HS-27A (cell line): Measurements from ENCODE around the gene CLPTM1.
A peak's percentile ranks its signal among the peaks of the same experiment; 100 is the strongest.
"Not testable (repeated sequence)": the region's sequence is repeated elsewhere in the genome, so short reads cannot be mapped to it uniquely, and the experiment has no call there.

Experiments used
- DNase-seq: peaks from one replicate; pipeline ENCODE4 v3.0.0-alpha.2; 2012; ENCODE audit warnings: low read depth, missing footprints

CLPTM1 gene

GRCh38 chr19:44974857-44975256, 19.7 kb downstream of the CLPTM1 start:
- no peak for DNase-seq

DNA sequence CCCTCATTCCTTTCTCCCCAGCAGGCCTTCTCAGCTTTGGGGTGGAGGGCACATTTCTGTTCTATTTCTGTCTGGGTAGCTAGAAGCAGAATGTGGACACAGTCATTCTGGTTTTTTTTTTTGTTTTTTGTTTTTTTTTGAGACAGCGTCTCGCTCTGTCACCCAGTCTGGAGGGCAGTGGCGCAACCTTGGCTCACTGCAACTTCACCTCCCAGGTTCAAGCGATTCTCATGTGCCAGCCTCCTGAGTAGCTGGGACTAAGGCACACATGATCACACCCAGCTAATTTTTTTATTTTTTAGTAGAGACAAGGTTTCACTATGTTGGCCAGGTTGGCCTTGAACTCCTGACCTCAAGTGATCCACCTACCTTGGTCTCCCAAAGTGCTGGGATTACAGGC, 20.3 kb downstream of the CLPTM1 start:
- DNase-seq, result no peak

- DNase-seq, result no peak
Observed at GRCh38 chr19:44984005-44984404, 28.8 kb downstream of the CLPTM1 start.

DNA sequence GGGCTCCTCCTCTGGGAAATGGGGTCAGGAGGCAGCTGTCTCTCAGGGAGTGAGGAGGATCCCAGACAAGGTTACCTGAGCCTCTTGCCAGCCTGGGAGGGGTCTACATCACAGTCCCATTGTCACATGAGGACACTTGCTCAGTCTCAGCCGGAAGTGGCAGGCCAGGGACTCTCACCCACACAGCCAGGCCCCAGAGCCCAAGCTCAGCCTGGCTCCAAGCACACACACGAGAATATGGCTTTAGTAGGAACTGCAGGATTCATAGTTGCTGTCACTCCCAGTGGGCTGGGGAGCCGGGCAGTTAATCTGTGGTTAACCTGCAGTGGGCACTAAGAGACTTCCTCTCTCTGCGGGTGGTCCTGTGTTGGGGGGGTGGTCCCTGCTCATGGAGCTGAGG, 30.3 kb downstream of the CLPTM1 start:
- no peak for DNase-seq

GRCh38 chr19:44986389-44986788, 31.2 kb downstream of the CLPTM1 start:
- no peak for DNase-seq

GRCh38 chr19:44987148-44987675, 32.0 kb downstream of the CLPTM1 start:
- DNase-seq, result no peak

- DNase-seq, result no peak
Observed at GRCh38 chr19:44988273-44988672, 33.1 kb downstream of the CLPTM1 start.

GRCh38 chr19:44988896-44989556, 33.8 kb downstream of the CLPTM1 start:
- peak; percentile 22 for DNase-seq

- DNase-seq, result no peak
Observed at GRCh38 chr19:44990459-44990858, 35.3 kb downstream of the CLPTM1 start.

GRCh38 chr19:44990966-44991365, 35.8 kb downstream of the CLPTM1 start:
- DNase-seq, result no peak

- no peak for DNase-seq
Observed at GRCh38 chr19:44992336-44993163, 37.4 kb downstream of the CLPTM1 start.

DNA sequence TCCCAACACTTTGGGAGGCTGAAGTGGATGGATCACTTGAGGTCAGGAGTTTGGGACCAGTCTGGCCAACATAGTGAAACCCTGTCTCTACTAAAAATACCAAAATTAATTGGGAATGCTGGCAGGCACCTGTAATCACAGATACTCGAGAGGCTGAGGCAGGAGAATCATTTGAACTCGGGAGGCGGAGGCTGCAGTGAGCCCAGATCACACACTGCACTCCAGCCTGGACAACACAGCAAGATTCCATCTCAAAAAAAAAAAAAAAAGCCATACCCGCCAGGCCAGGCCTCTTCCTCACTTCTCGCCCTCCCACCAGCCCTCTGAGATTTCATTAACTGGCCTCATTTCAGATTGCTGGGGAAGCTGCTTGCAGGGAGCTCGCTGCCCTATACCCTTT, 38.3 kb downstream of the CLPTM1 start:
- DNase-seq, result no peak

DNA sequence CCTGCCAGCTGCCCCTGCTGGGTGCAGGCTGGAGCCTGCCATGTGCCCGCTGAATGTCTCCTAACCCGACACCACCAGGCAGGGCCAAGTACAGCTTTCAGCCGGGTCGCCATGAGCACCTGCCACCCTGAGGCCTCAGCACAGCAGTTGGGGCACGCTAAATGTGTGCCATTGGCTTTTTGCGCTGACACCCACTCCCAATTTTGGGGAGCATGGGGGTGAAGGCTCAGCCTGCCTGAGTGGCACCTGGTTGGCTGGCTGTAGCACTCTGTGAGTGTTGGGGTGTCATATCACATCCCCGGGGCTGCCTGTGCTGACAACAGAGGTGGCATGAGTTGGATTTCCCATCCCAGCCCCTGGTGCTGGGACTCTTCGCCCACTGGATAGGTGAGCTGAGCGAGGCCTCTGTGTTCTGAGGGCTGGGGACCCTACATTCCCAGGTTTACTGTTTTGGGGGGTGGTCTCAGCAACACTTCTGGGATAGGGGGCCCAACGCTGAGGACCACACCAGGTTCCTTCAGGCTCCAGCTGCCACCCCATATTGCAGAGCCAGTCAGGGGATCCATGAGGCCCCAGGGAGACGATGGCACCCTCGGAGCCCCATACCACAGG, 38.9 kb downstream of the CLPTM1 start:
- no peak for DNase-seq

- DNase-seq, result no peak
Observed at GRCh38 chr19:44998025-44998424, 42.8 kb downstream of the CLPTM1 start.

- DNase-seq, result not testable (repeated sequence)
Observed at GRCh38 chr19:44999131-44999925, 44.1 kb downstream of the CLPTM1 start.

DNA sequence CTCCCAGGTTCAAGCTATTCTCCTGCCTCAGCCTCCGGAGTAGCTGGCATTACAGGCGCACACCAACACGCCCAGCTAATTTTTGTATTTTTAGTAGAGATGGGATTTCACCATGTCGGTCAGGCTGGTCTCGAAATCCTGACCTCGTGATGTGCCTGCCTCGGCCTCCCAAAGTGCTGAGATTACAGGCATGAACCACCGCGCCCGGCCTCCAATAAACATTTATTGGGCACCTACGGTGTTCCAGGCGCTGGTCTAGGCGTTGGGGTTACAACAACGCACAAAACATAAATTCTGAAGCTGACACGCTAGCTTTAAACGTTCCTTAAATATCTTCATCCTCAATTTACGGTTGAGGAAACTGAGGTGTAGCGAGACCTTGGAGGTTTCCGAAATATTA, 45.5 kb downstream of the CLPTM1 start:
- DNase-seq, result not testable (repeated sequence)

DNA sequence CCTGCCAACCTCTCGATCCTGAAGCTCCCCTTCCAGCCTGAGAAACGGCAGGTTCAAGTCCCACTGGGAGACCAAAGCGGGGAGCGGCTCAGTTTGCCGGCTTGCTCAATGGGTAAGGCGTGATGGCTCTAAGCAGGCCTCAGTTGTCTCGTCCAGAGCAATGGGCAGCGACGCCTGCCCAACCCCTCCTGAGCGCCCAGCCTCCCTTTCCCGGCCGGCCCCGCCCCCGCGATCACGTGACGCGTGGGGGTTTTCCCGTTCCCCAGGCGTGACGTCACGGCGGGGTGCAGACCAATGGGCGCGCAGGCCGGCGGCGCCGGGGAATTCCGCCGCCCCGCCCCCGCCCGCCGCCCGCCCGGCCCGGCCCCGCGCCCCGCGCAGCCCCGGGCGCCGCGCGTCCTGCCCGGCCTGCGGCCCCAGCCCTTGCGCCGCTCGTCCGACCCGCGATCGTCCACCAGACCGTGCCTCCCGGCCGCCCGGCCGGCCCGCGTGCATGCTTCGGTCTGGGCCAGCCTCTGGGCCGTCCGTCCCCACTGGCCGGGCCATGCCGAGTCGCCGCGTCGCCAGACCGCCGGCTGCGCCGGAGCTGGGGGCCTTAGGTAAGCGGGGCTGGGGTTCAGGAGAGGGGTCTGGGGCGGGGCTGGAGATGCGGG, 46.0 kb downstream of the CLPTM1 start, which contains the start of gene RELB:
RELB (plus strand) TSS at position 378 of the 653 bp plus-strand sequence; CDS start at position 494, 116 bp downstream.
- DNase-seq, result peak; percentile 45

- DNase-seq, result no peak
Observed at GRCh38 chr19:45003485-45003884, 48.3 kb downstream of the CLPTM1 start.

GRCh38 chr19:45005787-45006186, 50.6 kb downstream of the CLPTM1 start:
- no peak for DNase-seq

DNA sequence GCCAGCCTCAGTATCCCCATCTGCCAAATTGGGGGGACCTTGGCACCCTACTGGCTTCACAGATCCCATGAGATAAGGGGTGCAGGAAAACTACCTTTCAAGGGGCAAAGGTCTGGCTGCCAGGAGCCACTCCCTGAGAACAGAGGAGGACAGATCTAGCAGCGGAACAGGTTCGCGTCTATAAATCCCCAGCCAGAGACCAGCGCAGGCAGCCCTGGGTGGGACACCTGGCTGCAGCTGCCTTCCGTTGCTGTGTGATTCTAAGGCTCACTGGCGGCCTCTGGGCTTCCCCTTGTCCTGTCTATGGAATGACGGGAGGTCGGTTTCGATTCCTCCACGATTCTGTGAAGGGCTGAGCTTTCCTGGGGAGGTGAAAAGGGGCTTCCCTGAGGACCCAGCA, 53.4 kb downstream of the CLPTM1 start:
- no peak for DNase-seq

DNA sequence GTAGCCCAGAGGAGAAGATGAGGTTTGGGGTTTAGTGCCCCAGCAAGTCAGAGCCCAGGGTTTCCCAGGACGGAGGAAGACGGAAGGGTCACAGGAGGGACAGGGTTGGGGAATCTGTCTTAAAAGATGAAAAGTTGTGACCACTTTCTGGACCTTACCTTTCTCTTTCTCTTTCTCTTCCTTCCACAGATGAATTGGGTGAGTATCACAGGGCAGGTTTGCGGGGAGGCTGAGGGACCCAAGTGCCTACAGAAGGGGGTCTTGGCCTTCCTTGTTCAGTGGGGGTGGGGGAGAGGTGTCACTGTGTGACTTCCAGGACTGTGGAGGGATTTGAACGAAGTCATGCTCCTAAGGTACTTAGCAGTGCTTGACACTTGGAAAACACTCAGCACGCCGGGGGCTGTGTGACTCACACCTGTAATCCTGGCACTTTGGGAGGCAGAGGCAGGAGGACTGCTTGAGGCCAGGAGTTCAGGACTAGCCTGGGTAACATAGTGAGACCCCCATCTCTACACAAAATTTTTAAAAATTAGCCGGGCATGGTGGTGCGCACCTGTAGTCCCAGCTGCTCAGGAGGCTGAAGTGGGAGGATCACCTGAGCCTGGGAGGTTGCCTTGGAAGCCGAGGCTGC, 54.6 kb downstream of the CLPTM1 start:
- DNase-seq, result no peak
